ENCODE data around the gene ATP2B2. TPM values are rescaled to one million over a fixed set of nuclear protein-coding genes. Genes with fewer than 3 reads are reported as not detected.

Gene ATP2B2
- total RNA-seq, 4 donors from 2014 or later: not detected

- in situ Hi-C loops (cut with MboI; ENCODE audit: low pct_ligation_motif_present in 1 of 4, low pct_unique_long_range_greater_than_20kb in 1 of 4, low sequenced_read_pairs in 3 of 4): no loop called here
- no peaks in the 10 kb centered on the region for H3K9me3 ChIP-seq
- no peaks in the 10 kb centered on the region for H3K36me3 ChIP-seq
- no peaks in the 10 kb centered on the region for H3K27me3 ChIP-seq
- no peak for DNase-seq
- H3K27ac ChIP-seq: no peak overlapping the region
- no peak overlapping the region for H3K4me3 ChIP-seq
- intact Hi-C loops (cut with DNase I; ENCODE audit: low total_unique reads): no loop called here
- no peaks in the 10 kb centered on the region for H3K4me1 ChIP-seq
- no peak for TF ChIP-seq POLR2AphosphoS5 (IDR thresholded peaks at IDR 0.05)
- TF ChIP-seq EP300 (IDR thresholded peaks at IDR 0.05; ENCODE audit: low read depth): no peak
- WGBS, 2 donors (ENCODE audit: low coverage in 1 of 2): 73% methylated on average over 12 of the region's 12 CpGs; no CpG with 5 or more reads in 1 of the 2 donors
Observed at GRCh38 chr3:10485380-10485779, 20.0 kb downstream of the ATP2B2 start.

- DNase-seq: no peak
- in situ Hi-C loops (cut with MboI; ENCODE audit: low pct_ligation_motif_present in 1 of 4, low pct_unique_long_range_greater_than_20kb in 1 of 4, low sequenced_read_pairs in 3 of 4) (no loop called here), intact Hi-C loops (cut with DNase I; ENCODE audit: low total_unique reads) (no loop called here)
- 94% methylated on average over 3 of the region's 3 CpGs for WGBS, 2 donors (ENCODE audit: low coverage in 1 of 2)
- Histone ChIP-seq H3K27ac (no peak overlapping the region), H3K36me3 (no peaks in the 10 kb centered on the region), H3K27me3 (no peaks in the 10 kb centered on the region), H3K4me1 (no peaks in the 10 kb centered on the region), H3K4me3 (no peak overlapping the region), H3K9me3 (no peaks in the 10 kb centered on the region)
- TF ChIP-seq CTCF (IDR thresholded peaks at IDR 0.05): no peak
- TF ChIP-seq POLR2AphosphoS5 (IDR thresholded peaks at IDR 0.05): no peak
- no peak for TF ChIP-seq EP300 (IDR thresholded peaks at IDR 0.05; ENCODE audit: low read depth)
- no peak for TF ChIP-seq POLR2A (IDR thresholded peaks at IDR 0.05)
Observed at GRCh38 chr3:10484709-10485108, 20.7 kb downstream of the ATP2B2 start.

GRCh38 chr3:10483686-10484345 is 21.6 kb downstream of the ATP2B2 start:
- in situ Hi-C loops (cut with MboI; ENCODE audit: low pct_ligation_motif_present in 1 of 4, low pct_unique_long_range_greater_than_20kb in 1 of 4, low sequenced_read_pairs in 3 of 4) (no loop called here), intact Hi-C loops (cut with DNase I; ENCODE audit: low total_unique reads) (no loop called here)
- H3K9me3 ChIP-seq: no peaks in the 10 kb centered on the region
- no peak overlapping the region for H3K4me3 ChIP-seq
- H3K27ac ChIP-seq: no peak overlapping the region
- no peak for DNase-seq
- H3K36me3 ChIP-seq: no peaks in the 10 kb centered on the region
- TF ChIP-seq POLR2AphosphoS5 (IDR thresholded peaks at IDR 0.05) (no peak), CTCF (IDR thresholded peaks at IDR 0.05) (no peak), POLR2A (IDR thresholded peaks at IDR 0.05) (no peak), EP300 (IDR thresholded peaks at IDR 0.05; ENCODE audit: low read depth) (no peak)
- H3K4me1 ChIP-seq: no peaks in the 10 kb centered on the region
- no peaks in the 10 kb centered on the region for H3K27me3 ChIP-seq
- 63 to 69% methylated on average over 5 to 13 of the region's 13 CpGs for WGBS, 2 donors (ENCODE audit: low coverage in 1 of 2)

- in situ Hi-C loops (cut with MboI; ENCODE audit: low pct_ligation_motif_present in 1 of 4, low pct_unique_long_range_greater_than_20kb in 1 of 4, low sequenced_read_pairs in 3 of 4): no loop called here
- DNase-seq: no peak
- Histone ChIP-seq H3K4me1 (no peaks in the 10 kb centered on the region), H3K4me3 (no peak overlapping the region), H3K27ac (no peak overlapping the region), H3K27me3 (no peaks in the 10 kb centered on the region), H3K9me3 (no peaks in the 10 kb centered on the region), H3K36me3 (no peaks in the 10 kb centered on the region)
- TF ChIP-seq CTCF (IDR thresholded peaks at IDR 0.05): no peak
- TF ChIP-seq POLR2A (IDR thresholded peaks at IDR 0.05): no peak
- TF ChIP-seq POLR2AphosphoS5 (IDR thresholded peaks at IDR 0.05): no peak
- TF ChIP-seq EP300 (IDR thresholded peaks at IDR 0.05; ENCODE audit: low read depth): no peak
- 80% methylated on average over 4 of the region's 4 CpGs; no CpG with 5 or more reads in 1 of the 2 donors for WGBS, 2 donors (ENCODE audit: low coverage in 1 of 2)
- intact Hi-C loops (cut with DNase I; ENCODE audit: low total_unique reads): no loop called here
Observed at GRCh38 chr3:10483364-10483675, 22.1 kb downstream of the ATP2B2 start.

Measured in transverse colon (tissue), 4 donors.